Stimulated activated naive CD4-positive, alpha-beta T cell (primary cell): ENCODE results near the gene NCAPD2.
"Not testable (repeated sequence)": the region's sequence is repeated elsewhere in the genome, so short reads cannot be mapped to it uniquely, and the experiment has no call there.

Experiments used
- DNase-seq, 6 experiments: peaks; one replicate each; lab custom pipeline; 2025; lab: John Stamatoyannopoulos, UW

Gene NCAPD2

GRCh38 chr12:6492838-6493496 is 935 bp upstream of the NCAPD2 start, which contains the start of gene MRPL51:
MRPL51 (minus strand) TSS chr12:6493262; CDS start chr12:6493136, 126 bp downstream.
- peak; percentile 84 to 95 (median 92) for DNase-seq

GRCh38 chr12:6494258-6494743 is 399 bp downstream of the NCAPD2 start:
- DNase-seq, result no peak

DNA sequence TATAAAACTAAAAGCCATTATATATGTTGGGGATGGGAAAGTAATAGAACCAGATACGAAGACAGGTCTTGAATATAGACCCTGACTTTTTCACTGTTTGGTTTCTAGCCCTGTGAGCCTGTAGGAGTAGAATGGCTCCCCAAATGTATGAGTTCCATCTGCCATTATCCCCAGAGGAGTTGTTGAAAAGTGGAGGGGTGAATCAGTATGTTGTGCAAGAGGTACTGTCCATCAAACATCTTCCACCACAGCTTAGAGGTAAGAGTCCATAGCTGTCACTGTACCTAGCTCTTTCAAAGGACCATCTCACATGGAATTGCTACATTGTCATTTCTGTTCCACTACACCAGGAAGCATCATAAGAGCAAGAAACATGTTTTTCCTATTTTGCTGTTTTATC is 1.1 kb downstream of the NCAPD2 start:
- DNase-seq, result no peak

- DNase-seq, result not testable (repeated sequence)
These were observed 3.4 kb downstream of the NCAPD2 start for GRCh38 chr12:6497291-6497690.

DNA sequence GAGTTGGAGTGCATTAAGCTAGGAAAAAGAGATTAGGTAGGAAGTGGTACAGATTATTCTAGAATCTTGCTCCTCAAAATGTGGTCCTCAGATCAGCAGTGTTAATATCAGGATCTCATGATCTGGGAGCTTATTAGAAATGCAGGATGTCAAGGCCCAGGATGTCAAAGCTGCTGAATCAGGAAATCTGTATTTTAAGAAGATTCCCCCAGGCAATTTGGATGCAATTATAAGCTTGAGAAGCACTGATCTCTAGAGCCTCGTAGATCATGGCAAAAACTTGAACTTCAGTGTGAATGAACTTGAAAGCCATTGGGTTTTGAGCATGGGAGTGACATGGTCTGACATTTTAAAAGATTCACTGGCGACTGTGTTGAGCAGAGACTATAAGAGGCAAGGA is 6.6 kb downstream of the NCAPD2 start:
- DNase-seq, result no peak

- no peak for DNase-seq
These were observed 13.4 kb downstream of the NCAPD2 start for GRCh38 chr12:6507102-6507998.

DNA sequence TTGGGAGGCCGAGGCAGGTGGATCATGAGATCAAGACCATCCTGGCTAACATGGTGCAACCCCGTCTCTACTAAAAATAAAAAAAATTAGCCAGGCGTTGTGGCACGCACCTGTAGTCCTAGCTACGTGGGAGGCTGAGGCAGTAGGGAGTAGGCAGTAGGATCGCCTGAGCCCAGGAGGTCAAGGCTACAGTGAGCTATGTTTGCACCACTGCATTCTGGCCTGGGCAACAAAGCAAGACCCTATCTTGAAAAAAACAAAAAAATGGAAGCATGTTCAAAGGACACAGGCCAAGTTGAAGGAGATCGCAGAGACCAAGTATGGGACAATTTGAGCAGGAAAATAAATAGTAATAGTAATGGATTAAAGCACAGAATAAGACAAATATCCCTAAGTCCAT is 14.2 kb downstream of the NCAPD2 start:
- no peak for DNase-seq

DNA sequence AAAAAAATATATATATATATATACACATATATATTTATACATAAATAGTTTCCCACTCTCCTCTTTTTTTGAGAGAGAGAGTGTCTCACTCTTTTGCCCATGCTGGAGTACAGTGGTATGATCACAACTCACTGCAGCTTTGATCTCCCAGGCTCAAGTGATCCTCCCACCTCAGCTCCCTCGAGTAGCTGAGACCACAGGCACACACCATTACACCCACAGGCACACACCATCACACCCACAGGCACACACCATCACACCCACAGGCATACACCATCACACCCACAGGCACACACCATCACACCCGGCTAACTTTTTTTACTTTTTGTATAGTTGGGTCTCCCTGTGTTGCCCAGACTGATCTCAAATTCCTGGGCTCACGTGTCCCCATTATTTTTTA is 26.3 kb downstream of the NCAPD2 start:
- no peak for DNase-seq

GRCh38 chr12:6522193-6522592 is 28.3 kb downstream of the NCAPD2 start:
- DNase-seq, result no peak

GRCh38 chr12:6523708-6524107 is 29.8 kb downstream of the NCAPD2 start:
- DNase-seq, result no peak

- no peak for DNase-seq
These were observed 30.7 kb downstream of the NCAPD2 start for GRCh38 chr12:6524648-6525047.

- no peak for DNase-seq
These were observed 32.3 kb downstream of the NCAPD2 start for GRCh38 chr12:6526201-6526600.

- no peak for DNase-seq
These were observed 33.0 kb downstream of the NCAPD2 start for GRCh38 chr12:6526766-6527525.

GRCh38 chr12:6527711-6528110 is 33.8 kb downstream of the NCAPD2 start:
- DNase-seq, result no peak

DNA sequence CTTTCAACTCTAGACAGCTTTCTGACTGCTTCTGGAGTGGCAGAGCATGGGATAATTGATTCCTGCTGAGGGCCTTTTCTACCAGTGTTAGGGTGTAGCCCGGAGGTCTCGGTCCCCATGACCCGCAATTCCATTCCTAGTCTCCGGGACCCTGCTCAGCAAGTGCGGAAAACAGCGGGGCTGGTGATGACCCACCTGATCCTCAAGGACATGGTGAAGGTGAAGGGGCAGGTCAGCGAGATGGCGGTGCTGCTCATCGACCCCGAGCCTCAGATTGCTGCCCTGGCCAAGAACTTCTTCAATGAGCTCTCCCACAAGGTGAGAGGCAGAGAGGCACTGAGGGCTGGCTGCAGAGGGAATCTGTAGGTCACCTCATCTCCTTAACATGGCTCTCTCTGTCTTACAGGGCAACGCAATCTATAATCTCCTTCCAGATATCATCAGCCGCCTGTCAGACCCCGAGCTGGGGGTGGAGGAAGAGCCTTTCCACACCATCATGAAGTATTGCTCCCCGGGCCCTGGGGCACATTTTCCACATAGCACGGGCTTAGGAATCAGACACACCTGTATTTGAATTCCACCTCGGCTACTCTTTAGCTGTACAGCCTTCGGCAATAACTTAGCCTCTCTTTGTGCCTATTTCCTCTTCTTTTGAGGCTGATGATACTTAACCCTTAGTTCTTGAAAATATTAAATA is 34.8 kb downstream of the NCAPD2 start:
- DNase-seq, result no peak

DNA sequence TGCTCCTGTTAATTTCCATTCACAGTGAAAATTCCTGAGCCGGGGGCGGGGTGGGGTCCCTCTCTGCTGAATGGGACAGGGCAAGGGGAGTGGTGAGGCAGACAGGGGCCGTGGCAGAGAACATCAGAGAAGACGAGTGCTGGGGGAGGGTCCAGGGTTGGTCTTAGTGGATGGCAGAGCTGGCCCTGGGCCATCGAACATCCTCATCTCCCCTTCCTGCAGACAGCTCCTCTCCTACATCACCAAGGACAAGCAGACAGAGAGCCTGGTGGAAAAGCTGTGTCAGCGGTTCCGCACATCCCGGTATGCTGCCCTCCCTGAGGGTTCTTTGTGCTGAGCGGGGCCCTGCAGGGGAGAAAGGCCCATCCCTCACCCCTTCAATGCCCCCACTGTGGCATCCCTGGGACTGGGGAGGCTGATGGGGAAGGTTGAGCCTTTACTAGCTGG is 35.4 kb downstream of the NCAPD2 start:
- DNase-seq, result no peak

DNA sequence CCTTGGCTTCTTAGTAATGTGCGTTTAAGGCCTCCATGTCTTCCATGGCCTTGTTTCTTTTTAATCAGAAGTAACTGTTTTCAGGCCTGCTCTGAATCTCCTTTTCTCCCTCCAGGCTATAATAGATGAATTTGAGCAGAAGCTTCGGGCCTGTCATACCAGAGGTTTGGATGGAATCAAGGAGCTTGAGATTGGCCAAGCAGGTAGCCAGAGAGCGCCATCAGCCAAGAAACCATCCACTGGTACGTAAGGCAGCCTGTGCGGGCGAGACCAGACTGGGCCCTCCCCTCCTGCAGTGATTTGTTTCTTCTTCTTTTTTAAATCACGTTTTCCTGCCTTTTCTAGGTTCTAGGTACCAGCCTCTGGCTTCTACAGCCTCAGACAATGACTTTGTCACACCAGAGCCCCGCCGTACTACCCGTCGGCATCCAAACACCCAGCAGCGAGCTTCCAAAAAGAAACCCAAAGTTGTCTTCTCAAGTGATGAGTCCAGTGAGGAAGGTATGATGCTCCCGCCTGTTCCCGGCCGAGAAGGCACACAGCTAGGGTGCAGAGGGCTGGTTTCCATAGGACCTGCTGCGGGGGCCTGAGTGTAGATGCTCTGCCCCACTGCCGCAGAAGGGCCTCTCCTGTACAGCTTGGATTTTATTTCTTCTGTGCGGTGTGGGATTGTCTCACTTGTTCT is 36.8 kb downstream of the NCAPD2 start:
- DNase-seq, result no peak

GRCh38 chr12:6532051-6532926 is 38.4 kb downstream of the NCAPD2 start:
- DNase-seq, result peak; percentile 42 to 64 (median 56)

GRCh38 chr12:6532927-6533652 is 39.2 kb downstream of the NCAPD2 start:
- peak in 3 of 6 experiments; percentile 13 to 44 (median 33) for DNase-seq

DNA sequence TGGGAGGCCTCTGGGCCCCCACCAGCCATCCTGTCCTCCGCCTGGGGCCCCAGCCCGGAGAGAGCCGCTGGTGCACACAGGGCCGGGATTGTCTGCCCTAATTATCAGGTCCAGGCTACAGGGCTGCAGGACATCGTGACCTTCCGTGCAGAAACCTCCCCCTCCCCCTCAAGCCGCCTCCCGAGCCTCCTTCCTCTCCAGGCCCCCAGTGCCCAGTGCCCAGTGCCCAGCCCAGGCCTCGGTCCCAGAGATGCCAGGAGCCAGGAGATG is 39.7 kb downstream of the NCAPD2 start:
- peak in 1 of 6 experiments; percentile 20 for DNase-seq
